ENCODE data around the gene CYB5R3. TPM values are rescaled to one million over a fixed set of nuclear protein-coding genes. Genes with fewer than 3 reads are reported as not detected.

CYB5R3 gene
- total RNA-seq, 1 donor from 2014 or later = 77.3 TPM

GRCh38 chr22:42688241-42689211 is 39.3 kb upstream of the CYB5R3 start:
- no peak for DNase-seq (ENCODE audit: low spot score, unreplicated experiment)
- Mint-ChIP-seq H3K27ac (peak overlapping the region; percentile 45), H3K27me3 (peaks cover 8% of the 10 kb centered on the region), H3K9me3 (ENCODE audit: low read depth) (no peaks in the 10 kb centered on the region), H3K4me3 (ENCODE audit: low read depth) (no peak overlapping the region), H3K4me1 (ENCODE audit: low read depth) (peaks cover 13% of the 10 kb centered on the region), H3K36me3 (ENCODE audit: insufficient read depth) (no peaks in the 10 kb centered on the region)
- TF ChIP-seq CTCF (IDR thresholded peaks at IDR 0.05; ENCODE audit: unreplicated experiment) = no peak

- Mint-ChIP-seq H3K36me3 (ENCODE audit: insufficient read depth) (no peaks in the 10 kb centered on the region), H3K27me3 (peaks cover 13% of the 10 kb centered on the region), H3K27ac (peak overlapping the region; percentile 60), H3K9me3 (ENCODE audit: low read depth) (no peaks in the 10 kb centered on the region), H3K4me3 (ENCODE audit: low read depth) (no peak overlapping the region), H3K4me1 (ENCODE audit: low read depth) (peaks cover 13% of the 10 kb centered on the region)
- no peak for TF ChIP-seq CTCF (IDR thresholded peaks at IDR 0.05; ENCODE audit: unreplicated experiment)
- DNase-seq (ENCODE audit: low spot score, unreplicated experiment) = no peak
Observed at GRCh38 chr22:42686756-42687491, 37.7 kb upstream of the CYB5R3 start.

- peaks cover 13% of the 10 kb centered on the region for H3K4me1 Mint-ChIP-seq (ENCODE audit: low read depth)
- H3K36me3 Mint-ChIP-seq (ENCODE audit: insufficient read depth) = no peaks in the 10 kb centered on the region
- peaks cover 13% of the 10 kb centered on the region for H3K27me3 Mint-ChIP-seq
- no peak overlapping the region for H3K4me3 Mint-ChIP-seq (ENCODE audit: low read depth)
- H3K9me3 Mint-ChIP-seq (ENCODE audit: low read depth) = no peaks in the 10 kb centered on the region
- H3K27ac Mint-ChIP-seq = no peak overlapping the region
- DNase-seq (ENCODE audit: low spot score, unreplicated experiment) = no peak
- TF ChIP-seq CTCF (IDR thresholded peaks at IDR 0.05; ENCODE audit: unreplicated experiment) = no peak
Observed at GRCh38 chr22:42685941-42686653, 36.9 kb upstream of the CYB5R3 start.

GRCh38 chr22:42684462-42685195 is 35.4 kb upstream of the CYB5R3 start:
- peaks cover 13% of the 10 kb centered on the region for H3K27me3 Mint-ChIP-seq
- TF ChIP-seq CTCF (IDR thresholded peaks at IDR 0.05; ENCODE audit: unreplicated experiment) = no peak
- H3K36me3 Mint-ChIP-seq (ENCODE audit: insufficient read depth) = no peaks in the 10 kb centered on the region
- no peak for DNase-seq (ENCODE audit: low spot score, unreplicated experiment)
- H3K4me3 Mint-ChIP-seq (ENCODE audit: low read depth) = no peak overlapping the region
- H3K9me3 Mint-ChIP-seq (ENCODE audit: low read depth) = no peaks in the 10 kb centered on the region
- no peak overlapping the region for H3K27ac Mint-ChIP-seq
- peaks cover 13% of the 10 kb centered on the region for H3K4me1 Mint-ChIP-seq (ENCODE audit: low read depth)

Measured in progenitor cell of endocrine pancreas (in vitro differentiated cells).